ENCODE measurements around the gene HYAL3. TPM values are rescaled to one million over a fixed set of nuclear protein-coding genes. Genes with fewer than 3 reads are reported as not detected.

HYAL3 gene
- total RNA-seq, 1 donor from 2014 or later, result 1.3 TPM

GRCh38 chr3:50331364-50331907, 32.2 kb upstream of the HYAL3 start:
- intact Hi-C loops (cut with DNase I), result no loop called here
- DNase-seq (ENCODE audit: low spot score), result no peak

GRCh38 chr3:50330330-50330729, 31.1 kb upstream of the HYAL3 start:
- DNase-seq (ENCODE audit: low spot score), result no peak
- intact Hi-C loops (cut with DNase I), result no loop called here

- intact Hi-C loops (cut with DNase I), result loop anchor here (5.0 kb wide), 1 partner anchor 41 kb away; no protein-coding TSS in a partner anchor
- DNase-seq (ENCODE audit: low spot score), result peak; percentile 99
Measured at GRCh38 chr3:50327943-50328691, 28.9 kb upstream of the HYAL3 start, which contains the start of gene TUSC2. Gene TUSC2, minus strand, starts transcription at chr3:50328223. Its CDS starts 124 bp downstream, at chr3:50328099.

- no peak for DNase-seq (ENCODE audit: low spot score)
- intact Hi-C loops (cut with DNase I), result loop anchor here (5.0 kb wide), 1 partner anchor 40 kb away; no protein-coding TSS in a partner anchor
Measured at GRCh38 chr3:50327129-50327528, 27.9 kb upstream of the HYAL3 start.

GRCh38 chr3:50326182-50326541, 27.0 kb upstream of the HYAL3 start:
- no peak for DNase-seq (ENCODE audit: low spot score)
- intact Hi-C loops (cut with DNase I), result loop anchor here (5.0 kb wide), 1 partner anchor 39 kb away; no protein-coding TSS in a partner anchor

- intact Hi-C loops (cut with DNase I), result loop anchor here (2.0 to 5.0 kb wide), 2 partner anchors 38 to 51 kb away; no protein-coding TSS in a partner anchor
- no peak for DNase-seq (ENCODE audit: low spot score)
Measured at GRCh38 chr3:50325497-50326181, 26.4 kb upstream of the HYAL3 start.

- no peak for DNase-seq (ENCODE audit: low spot score)
Measured at GRCh38 chr3:50325113-50325480, 25.9 kb upstream of the HYAL3 start.

GRCh38 chr3:50324351-50325112, 25.3 kb upstream of the HYAL3 start:
- intact Hi-C loops (cut with DNase I), result loop anchor here (2.0 to 5.0 kb wide), 4 partner anchors 37 to 132 kb away; partner anchors contain the start of genes GNAI2 and GNAT1
- DNase-seq (ENCODE audit: low spot score), result no peak

More at GRCh38 chr3:50325113-50325480, 25.9 kb upstream of the HYAL3 start:
- intact Hi-C loops (cut with DNase I), result loop anchor here (2.0 to 5.0 kb wide), 2 partner anchors 38 to 50 kb away; no protein-coding TSS in a partner anchor

- peak; percentile 89 for DNase-seq (ENCODE audit: low spot score)
- intact Hi-C loops (cut with DNase I), result loop anchor here (1.0 to 5.0 kb wide), 4 partner anchors 23 to 131 kb away; partner anchors contain the start of genes GNAI2 and GNAT1
Measured at GRCh38 chr3:50323614-50324199, 24.5 kb upstream of the HYAL3 start.

- intact Hi-C loops (cut with DNase I), result loop anchor here (1.0 to 5.0 kb wide), 3 partner anchors 23 to 131 kb away; partner anchors contain the start of genes GNAI2 and GNAT1
- no peak for DNase-seq (ENCODE audit: low spot score)
Measured at GRCh38 chr3:50323092-50323600, 23.9 kb upstream of the HYAL3 start.

- intact Hi-C loops (cut with DNase I), result loop anchor here (1.0 to 5.0 kb wide), 3 partner anchors 22 to 130 kb away; partner anchors contain the start of genes GNAI2 and GNAT1
- no peak for DNase-seq (ENCODE audit: low spot score)
Measured at GRCh38 chr3:50322386-50323091, 23.3 kb upstream of the HYAL3 start, which contains the start of gene HYAL2. Gene HYAL2, minus strand, starts transcription at chr3:50322745. Its CDS starts 2,256 bp downstream, at chr3:50320489.

GRCh38 chr3:50322115-50322385, 22.8 kb upstream of the HYAL3 start:
- intact Hi-C loops (cut with DNase I), result loop anchor here (5.0 kb wide), 2 partner anchors 85 to 130 kb away; partner anchors contain the start of genes GNAI2 and GNAT1
- no peak for DNase-seq (ENCODE audit: low spot score)

- DNase-seq (ENCODE audit: low spot score), result peak; percentile 94
- intact Hi-C loops (cut with DNase I), result loop anchor here (5.0 kb wide), 2 partner anchors 84 to 129 kb away; partner anchors contain the start of genes GNAI2 and GNAT1
Measured at GRCh38 chr3:50321336-50322114, 22.3 kb upstream of the HYAL3 start.

- peak; percentile 91 for DNase-seq (ENCODE audit: low spot score)
- intact Hi-C loops (cut with DNase I), result loop anchor here (5.0 kb wide), 2 partner anchors 84 to 129 kb away; partner anchors contain the start of genes GNAI2 and GNAT1
Measured at GRCh38 chr3:50320853-50321335, 21.7 kb upstream of the HYAL3 start.

- DNase-seq (ENCODE audit: low spot score), result no peak
Measured at GRCh38 chr3:50319894-50320625, 20.9 kb upstream of the HYAL3 start.

GRCh38 chr3:50319181-50319893, 20.1 kb upstream of the HYAL3 start:
- intact Hi-C loops (cut with DNase I), result no loop called here
- DNase-seq (ENCODE audit: low spot score), result no peak

More at GRCh38 chr3:50319894-50320625, 20.9 kb upstream of the HYAL3 start:
- intact Hi-C loops (cut with DNase I), result loop anchor here (5.0 kb wide), 2 partner anchors 83 to 128 kb away; partner anchors contain the start of genes GNAI2 and GNAT1
